NCI-H2171 (cell line): ENCODE results near the gene ZNF649.

Experiments
- DNase-seq: peaks from one replicate; lab custom pipeline; 2025; lab: John Stamatoyannopoulos, UW

ZNF649 gene

GRCh38 chr19:51887522-51888498 lies 17.0 kb downstream of the ZNF649 start, which contains the start of gene ZNF577:
TSS of gene ZNF577 (minus strand) at chr19:51887951. CDS start at chr19:51880382, 7,569 bp downstream.
- peak; percentile 94 for DNase-seq

DNA sequence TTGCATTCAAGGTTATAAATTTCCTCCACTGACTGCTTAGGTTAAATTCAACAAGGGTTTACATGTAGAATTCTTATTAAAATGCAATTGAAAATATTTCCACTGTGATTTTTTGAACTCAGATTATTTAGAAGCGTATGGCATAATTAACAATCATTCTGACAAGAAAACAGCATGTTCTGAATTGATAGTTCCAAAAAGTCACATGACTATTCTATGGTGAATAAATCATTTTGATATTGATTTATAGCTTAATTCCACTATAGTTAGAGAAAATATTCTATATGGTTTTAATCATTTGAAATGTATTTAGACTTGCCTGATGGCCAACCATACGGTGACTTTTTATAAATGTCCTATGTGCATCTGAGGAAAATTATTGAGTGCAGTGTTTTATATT lies 20.1 kb downstream of the ZNF649 start:
- DNase-seq: no peak

DNA sequence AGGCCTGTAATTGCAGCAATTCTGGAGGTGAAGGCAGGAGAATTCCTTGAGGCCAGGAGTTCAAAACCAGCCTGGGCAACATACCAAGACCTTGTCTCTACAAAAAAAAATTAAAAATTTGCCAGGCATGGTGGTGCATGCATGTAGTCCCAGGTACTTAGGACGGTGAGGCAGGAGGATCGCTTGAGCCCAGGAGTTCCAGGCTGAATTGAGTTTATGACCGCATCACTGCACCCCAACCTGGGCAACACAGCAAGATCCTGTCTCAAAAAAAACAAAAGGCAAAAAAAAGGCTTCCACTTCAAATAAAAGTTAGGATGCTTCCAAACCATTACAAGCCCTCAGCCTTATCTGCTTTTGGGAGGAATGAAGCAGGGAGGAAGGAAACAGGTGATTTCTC lies 22.3 kb downstream of the ZNF649 start:
- DNase-seq: no peak

DNA sequence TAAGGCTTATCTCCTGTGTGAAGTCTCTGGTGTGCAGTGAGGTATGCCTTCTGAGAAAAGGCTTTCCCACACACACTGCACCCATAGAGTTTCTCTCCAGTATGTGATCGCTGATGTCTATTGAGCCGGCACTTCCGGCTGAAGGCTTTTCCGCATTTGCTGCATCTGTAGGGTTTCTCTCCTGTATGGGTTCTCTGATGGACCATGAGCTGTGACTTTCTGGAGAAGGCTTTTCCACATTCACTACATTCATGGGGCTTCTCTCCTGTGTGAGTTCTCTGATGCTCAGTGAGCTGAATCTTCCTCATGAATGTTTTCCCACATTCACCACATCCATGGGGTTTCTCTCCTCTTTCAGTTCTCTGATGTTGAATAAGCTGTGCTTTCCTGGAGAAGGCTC lies 31.7 kb downstream of the ZNF649 start:
- no peak for DNase-seq

DNA sequence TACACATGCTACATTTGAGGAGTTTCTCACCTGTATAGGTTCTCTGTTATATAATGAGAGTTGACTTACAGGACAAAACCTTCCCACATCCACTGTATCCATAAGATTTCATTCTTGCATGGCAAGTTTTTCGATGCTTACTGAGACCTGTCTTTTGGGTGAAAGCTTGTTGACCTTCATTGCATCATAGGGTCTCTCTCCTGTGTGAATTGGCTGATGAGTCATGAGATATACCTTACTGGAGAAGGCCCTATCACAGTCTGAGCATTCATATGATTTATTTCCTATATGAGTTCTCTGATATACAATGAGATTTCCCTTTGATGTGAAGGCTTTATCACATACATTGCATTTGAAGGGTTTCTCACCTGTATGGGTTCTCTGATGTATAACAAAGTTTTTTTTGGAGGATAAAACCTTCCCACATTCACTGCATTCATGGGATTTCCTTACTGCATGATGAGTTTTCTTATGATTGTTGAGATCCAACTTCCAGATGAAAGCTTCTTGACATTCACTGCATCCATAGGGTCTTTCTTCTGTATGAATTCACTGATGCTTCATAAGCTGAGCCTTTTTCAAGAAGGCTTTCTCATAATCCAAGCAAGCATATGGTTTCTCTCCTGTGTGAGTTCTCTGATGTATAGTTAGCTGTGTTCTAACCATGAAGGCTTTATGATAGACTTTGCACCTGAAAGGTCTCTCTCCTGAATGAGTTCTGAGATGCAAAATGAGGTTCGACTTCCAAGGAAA lies 42.8 kb downstream of the ZNF649 start:
- DNase-seq: no peak
